ENCODE results near the gene SCMH1. TPM values are rescaled to one million over a fixed set of nuclear protein-coding genes. Genes with fewer than 3 reads are reported as not detected.

The SCMH1 gene
- total RNA-seq, 2 experiments from 2014 or later = 47.0 to 47.7 TPM

DNA sequence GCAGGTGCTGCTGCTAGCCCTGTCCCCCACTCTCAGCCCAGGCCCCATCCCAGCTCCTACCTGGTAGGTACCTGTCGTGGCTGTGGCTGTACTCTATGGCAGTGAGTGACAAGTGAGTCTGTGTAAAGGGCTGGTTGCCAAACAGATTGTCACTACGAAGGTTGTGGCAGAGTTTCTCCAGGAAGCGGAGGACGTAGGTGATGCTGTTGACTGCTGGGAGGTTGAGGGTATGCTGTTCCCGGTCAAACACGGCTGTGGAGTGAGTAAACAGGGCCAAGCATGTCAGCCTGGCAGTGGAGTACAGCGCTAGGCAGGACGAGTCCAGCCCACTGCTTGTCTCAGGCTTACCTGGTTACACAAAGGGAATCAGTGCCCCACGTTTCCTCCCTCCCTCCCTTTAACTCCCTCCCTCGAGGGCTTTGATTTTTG lies 195.7 kb downstream of the SCMH1 start:
- no TSS peak for BruUV-seq (replicated peaks)
- H2AFZ ChIP-seq (ENCODE audit: low read length) = no peak overlapping the region
- H3K79me2 ChIP-seq (ENCODE audit: insufficient read depth, low read depth, low read length) = no peaks in the 10 kb centered on the region
- H3K9me3 ChIP-seq (ENCODE audit: low read length) = no peaks in the 10 kb centered on the region
- H3K27ac ChIP-seq (ENCODE audit: low read depth, low read length, poor library complexity, severe bottlenecking) = no peak overlapping the region
- no peaks in the 10 kb centered on the region for H4K20me1 ChIP-seq (ENCODE audit: insufficient read depth, low read length)
- no peak for DNase-seq (ENCODE audit: low spot score)
- no peak overlapping the region for H3K4me2 ChIP-seq (ENCODE audit: low read length)
- H3K9me2 ChIP-seq (ENCODE audit: insufficient read depth, low read length) = no peaks in the 10 kb centered on the region
- peaks cover 61% of the 10 kb centered on the region; the same call in 1 of the 2 replicates for H3K36me3 ChIP-seq (ENCODE audit: insufficient read depth, low read length)
- ChIA-PET CTCF (ENCODE audit: unreplicated experiment) (no interaction called here), POLR2A (no interaction called here)
- H3K4me3 ChIP-seq (ENCODE audit: low read depth, low read length, poor library complexity, severe bottlenecking) = no peak overlapping the region
- H3K4me1 ChIP-seq (ENCODE audit: insufficient read depth, low read length, poor library complexity, severe bottlenecking) = no peaks in the 10 kb centered on the region
- TF ChIP-seq, protein P1, sequence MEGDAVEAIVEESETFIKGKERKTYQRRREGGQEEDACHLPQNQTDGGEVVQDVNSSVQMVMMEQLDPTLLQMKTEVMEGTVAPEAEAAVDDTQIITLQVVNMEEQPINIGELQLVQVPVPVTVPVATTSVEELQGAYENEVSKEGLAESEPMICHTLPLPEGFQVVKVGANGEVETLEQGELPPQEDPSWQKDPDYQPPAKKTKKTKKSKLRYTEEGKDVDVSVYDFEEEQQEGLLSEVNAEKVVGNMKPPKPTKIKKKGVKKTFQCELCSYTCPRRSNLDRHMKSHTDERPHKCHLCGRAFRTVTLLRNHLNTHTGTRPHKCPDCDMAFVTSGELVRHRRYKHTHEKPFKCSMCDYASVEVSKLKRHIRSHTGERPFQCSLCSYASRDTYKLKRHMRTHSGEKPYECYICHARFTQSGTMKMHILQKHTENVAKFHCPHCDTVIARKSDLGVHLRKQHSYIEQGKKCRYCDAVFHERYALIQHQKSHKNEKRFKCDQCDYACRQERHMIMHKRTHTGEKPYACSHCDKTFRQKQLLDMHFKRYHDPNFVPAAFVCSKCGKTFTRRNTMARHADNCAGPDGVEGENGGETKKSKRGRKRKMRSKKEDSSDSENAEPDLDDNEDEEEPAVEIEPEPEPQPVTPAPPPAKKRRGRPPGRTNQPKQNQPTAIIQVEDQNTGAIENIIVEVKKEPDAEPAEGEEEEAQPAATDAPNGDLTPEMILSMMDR (conservative IDR thresholded peaks at IDR 0.05; ENCODE audit: low read length) = no peak
- no peak for TF ChIP-seq EZH2phosphoT487 (IDR thresholded peaks at IDR 0.05; ENCODE audit: borderline replicate concordance, low read depth, low read length)
- intact Hi-C loops (cut with micrococcal nuclease; ENCODE audit: unreplicated experiment) = no loop called here

DNA sequence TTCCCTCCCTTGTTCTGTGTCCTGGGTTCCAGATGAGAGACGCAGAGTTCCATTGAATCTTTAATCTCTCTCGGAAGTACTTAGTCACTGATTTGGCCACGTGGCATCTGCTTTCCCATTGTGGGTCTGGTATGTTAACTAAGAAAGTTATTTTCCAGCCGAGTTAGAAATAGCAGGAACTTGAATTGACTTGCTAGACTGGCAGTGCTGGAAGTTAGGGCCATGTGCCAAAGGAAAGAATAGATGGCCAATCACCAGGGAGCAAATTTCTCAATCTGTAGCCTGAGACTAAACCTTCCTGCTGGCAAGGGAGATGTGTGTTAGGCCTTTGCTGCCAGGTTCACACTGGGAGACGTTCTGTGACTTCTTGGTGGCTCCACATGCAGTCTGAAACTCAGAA lies 196.4 kb downstream of the SCMH1 start:
- H3K36me3 ChIP-seq (ENCODE audit: insufficient read depth, low read length) = peaks cover 57% of the 10 kb centered on the region; the same call in 1 of the 2 replicates
- ChIA-PET POLR2A (no interaction called here), CTCF (ENCODE audit: unreplicated experiment) (no interaction called here)
- H4K20me1 ChIP-seq (ENCODE audit: insufficient read depth, low read length) = no peaks in the 10 kb centered on the region
- H3K27ac ChIP-seq (ENCODE audit: low read depth, low read length, poor library complexity, severe bottlenecking) = no peak overlapping the region
- H2AFZ ChIP-seq (ENCODE audit: low read length) = no peak overlapping the region
- no peaks in the 10 kb centered on the region for H3K9me3 ChIP-seq (ENCODE audit: low read length)
- no peak overlapping the region for H3K4me3 ChIP-seq (ENCODE audit: low read depth, low read length, poor library complexity, severe bottlenecking)
- intact Hi-C loops (cut with micrococcal nuclease; ENCODE audit: unreplicated experiment) = no loop called here
- no peaks in the 10 kb centered on the region for H3K4me1 ChIP-seq (ENCODE audit: insufficient read depth, low read length, poor library complexity, severe bottlenecking)
- BruUV-seq (replicated peaks) = no TSS peak
- H3K9me2 ChIP-seq (ENCODE audit: insufficient read depth, low read length) = no peaks in the 10 kb centered on the region
- no peaks in the 10 kb centered on the region for H3K79me2 ChIP-seq (ENCODE audit: insufficient read depth, low read depth, low read length)
- H3K4me2 ChIP-seq (ENCODE audit: low read length) = no peak overlapping the region
- no peak for TF ChIP-seq EZH2phosphoT487 (IDR thresholded peaks at IDR 0.05; ENCODE audit: borderline replicate concordance, low read depth, low read length)
- TF ChIP-seq, protein P1 (conservative IDR thresholded peaks at IDR 0.05; ENCODE audit: low read length) = no peak
- no peak for DNase-seq (ENCODE audit: low spot score)

DNA sequence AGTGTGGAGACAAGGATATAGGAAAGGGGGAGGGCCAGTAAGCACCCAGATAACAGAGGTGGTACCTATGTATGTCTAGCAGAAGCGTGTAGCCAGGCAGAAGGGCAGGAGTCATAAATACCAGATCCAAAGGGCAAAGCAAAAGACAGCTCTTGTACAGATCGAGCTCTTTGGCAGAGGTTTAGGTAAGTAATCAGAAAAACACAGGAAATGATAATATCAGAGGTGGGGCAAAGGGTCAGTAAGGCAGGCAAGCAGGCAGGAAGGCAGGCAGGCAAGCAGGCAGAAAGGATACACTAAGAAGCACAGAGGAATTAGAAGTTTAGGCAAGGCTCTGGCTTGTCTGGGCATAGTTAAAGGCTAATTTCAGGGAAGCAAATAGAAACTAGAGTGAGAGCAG lies 197.9 kb downstream of the SCMH1 start:
- DNase-seq (ENCODE audit: low spot score) = no peak
- Histone ChIP-seq H2AFZ (ENCODE audit: low read length) (no peak overlapping the region), H3K9me2 (ENCODE audit: insufficient read depth, low read length) (no peaks in the 10 kb centered on the region), H3K4me2 (ENCODE audit: low read length) (no peak overlapping the region), H3K79me2 (ENCODE audit: insufficient read depth, low read depth, low read length) (no peaks in the 10 kb centered on the region), H3K4me1 (ENCODE audit: insufficient read depth, low read length, poor library complexity, severe bottlenecking) (no peaks in the 10 kb centered on the region), H3K27ac (ENCODE audit: low read depth, low read length, poor library complexity, severe bottlenecking) (no peak overlapping the region), H3K4me3 (ENCODE audit: low read depth, low read length, poor library complexity, severe bottlenecking) (no peak overlapping the region), H4K20me1 (ENCODE audit: insufficient read depth, low read length) (no peaks in the 10 kb centered on the region), H3K9me3 (ENCODE audit: low read length) (no peaks in the 10 kb centered on the region), H3K36me3 (ENCODE audit: insufficient read depth, low read length) (peaks cover 55% of the 10 kb centered on the region; the same call in 1 of the 2 replicates)
- TF ChIP-seq, protein P1 (conservative IDR thresholded peaks at IDR 0.05; ENCODE audit: low read length) = no peak
- no peak for TF ChIP-seq EZH2phosphoT487 (IDR thresholded peaks at IDR 0.05; ENCODE audit: borderline replicate concordance, low read depth, low read length)
- intact Hi-C loops (cut with micrococcal nuclease; ENCODE audit: unreplicated experiment) = no loop called here
- BruUV-seq (replicated peaks) = no TSS peak
- CTCF ChIA-PET (ENCODE audit: unreplicated experiment) = no interaction called here
- POLR2A ChIA-PET = no interaction called here

All from OCI-LY7 (cell line).